Epithelial cell of umbilical artery (primary cell): ENCODE measurements around the gene GATA1. TPM values are rescaled to one million over a fixed set of nuclear protein-coding genes. Genes with fewer than 3 reads are reported as not detected.

Source experiments
- total RNA-seq: library from RNA; depleted of rRNA; stranded (reverse); fragments of >200 nt; gene quantifications from 2 replicates; pipeline ENCODE4 v1.2.3, GENCODE V29; 2014

The GATA1 gene
- total RNA-seq = not detected in 2 replicates

DNA sequence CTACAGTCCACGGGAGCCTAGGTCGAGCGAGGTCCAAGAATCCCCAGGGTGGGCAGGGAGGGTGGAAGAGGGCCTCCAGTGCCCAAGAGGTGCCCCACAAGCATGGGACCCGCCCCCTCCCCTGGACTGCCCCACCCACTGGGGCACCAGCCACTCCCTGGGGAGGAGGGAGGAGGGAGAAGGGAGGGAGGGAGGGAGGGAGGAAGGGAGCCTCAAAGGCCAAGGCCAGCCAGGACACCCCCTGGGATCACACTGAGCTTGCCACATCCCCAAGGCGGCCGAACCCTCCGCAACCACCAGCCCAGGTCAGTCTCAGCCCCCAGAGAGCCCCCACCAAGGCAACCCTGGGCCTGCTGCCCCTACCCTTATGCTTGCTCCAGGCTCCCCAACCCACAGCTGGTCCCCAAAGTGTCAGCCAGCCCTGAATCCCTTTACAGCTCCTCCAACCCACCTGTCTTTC is at the start of gene GATA1:
Gene GATA1 (plus strand): TSS at position 250 of the 460 bp plus-strand sequence. CDS start 4,520 bp downstream, outside the sequence.

DNA sequence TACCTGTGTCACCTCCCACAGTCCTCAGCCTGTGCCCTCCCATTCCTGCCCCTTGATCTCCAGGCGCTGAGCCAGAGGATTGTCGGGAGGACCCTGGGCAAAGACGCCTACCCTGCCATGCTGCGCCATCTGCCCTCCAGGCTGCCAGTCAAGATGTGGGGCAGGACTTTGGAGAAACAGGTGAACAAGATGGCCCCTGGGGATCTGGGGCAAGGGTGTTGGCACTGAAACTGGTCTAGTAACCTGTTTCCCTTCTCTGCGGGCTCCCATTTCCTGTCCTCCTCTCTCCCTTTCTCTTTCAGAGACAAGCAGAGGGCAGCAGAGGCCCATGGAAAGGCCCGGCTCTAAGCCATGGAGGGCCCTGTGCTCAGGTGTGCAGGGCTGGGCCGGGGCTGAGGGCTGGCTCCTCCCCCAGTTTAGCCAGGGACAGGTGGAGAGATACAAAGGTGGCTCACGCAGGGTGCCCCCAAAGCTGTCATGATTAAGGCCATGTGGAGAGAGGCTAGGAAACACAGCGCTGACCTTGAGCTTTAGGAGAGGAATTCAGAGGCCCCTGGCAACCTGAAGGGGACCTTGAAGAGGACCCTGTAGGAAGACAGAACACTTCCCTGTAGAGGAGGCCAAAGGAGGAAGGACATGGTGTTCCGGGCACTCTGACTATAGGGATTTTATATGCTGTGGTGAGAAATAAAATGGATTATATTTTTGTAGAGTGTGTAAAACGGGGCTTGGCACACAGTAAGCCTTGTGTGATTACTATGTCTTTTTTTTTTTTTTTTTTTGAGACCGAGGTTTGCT is 24.5 kb upstream of the GATA1 start, which contains the start of gene GLOD5:
Gene GLOD5 (plus strand): TSS at position 74 of the 798 bp plus-strand sequence. CDS start 44 bp downstream, at position 118.

DNA sequence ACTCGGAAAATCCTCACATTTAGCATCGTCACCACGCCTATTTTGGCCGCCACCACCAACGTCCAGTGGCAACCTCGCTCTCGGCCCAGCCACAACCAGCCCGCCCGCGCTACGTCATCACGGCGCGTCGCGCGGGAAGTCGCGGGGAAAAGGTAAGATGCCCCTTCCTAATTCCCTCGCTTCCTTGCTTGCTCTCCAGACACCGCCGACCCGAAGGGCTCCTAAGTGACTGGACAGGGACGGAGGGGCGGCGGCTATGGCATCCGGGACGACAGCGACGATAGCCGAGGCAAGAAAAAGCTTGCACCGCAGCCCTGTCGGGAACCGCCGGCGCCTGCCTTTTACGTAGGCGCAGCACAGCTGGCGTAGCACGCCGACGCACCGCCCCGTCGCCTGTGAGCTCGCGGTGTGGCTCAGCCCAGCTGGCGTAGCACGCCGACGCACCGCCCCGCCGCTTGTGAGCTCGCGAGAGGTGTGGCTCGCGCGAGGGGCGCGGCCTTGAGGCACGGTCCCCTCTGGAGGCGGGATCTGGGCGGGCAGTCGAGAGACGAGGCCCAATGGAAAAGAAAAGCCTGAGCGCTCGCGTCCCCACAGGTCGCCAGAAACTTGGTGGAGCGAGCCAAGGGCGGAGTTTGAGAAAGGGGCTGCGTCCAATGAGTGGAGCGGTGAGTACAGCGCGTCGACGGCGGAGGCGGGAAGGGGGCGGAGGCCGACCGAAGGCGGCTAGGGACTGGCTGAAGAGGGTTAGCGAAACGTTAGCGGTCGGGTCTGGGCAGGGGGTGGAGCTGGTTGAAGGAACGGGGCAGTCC is 15.1 kb downstream of the GATA1 start, which contains the start of gene HDAC6:
Gene HDAC6 (plus strand): TSS at position 788 of the 809 bp plus-strand sequence. CDS start 626 bp downstream, outside the sequence.

DNA sequence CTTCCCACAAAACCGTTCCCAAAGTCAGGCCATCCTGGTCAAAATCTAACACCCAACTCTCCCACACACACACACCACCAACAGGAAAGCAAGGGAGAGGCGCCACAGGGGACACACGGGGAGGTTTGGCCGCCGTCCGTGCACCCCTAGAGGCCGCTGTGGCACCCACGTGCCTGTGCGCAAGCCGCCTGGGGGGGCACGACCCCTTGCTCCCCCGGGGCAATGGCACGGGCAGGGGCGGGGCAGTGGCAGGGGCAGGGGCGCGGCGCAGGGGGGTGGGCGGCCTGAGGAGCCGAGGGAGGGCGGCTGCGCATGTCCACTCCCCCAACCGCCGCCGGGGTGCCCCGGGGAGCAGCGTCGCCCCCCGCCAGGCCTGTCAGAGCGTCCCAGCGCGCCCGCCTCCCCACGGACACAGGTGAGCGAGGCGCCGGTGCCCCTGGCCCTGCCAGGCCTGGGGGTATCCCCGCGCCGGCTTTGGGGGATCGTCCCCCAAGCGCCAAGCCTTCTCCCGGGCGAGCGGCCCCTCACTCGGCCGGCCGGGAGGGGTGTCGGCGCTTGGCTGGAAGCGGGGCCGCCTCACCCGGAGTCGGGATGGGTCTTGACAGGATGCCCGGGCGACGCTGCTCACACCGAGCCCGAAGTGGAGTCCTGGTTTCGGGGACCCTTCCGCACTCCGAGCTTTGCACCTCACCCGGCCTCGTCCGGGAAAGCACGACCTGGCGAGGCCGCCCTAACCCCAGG is 39.9 kb downstream of the GATA1 start, which contains the start of gene ERAS:
Gene ERAS (plus strand): TSS at position 379 of the 741 bp plus-strand sequence. CDS start 2,611 bp downstream, outside the sequence.

DNA sequence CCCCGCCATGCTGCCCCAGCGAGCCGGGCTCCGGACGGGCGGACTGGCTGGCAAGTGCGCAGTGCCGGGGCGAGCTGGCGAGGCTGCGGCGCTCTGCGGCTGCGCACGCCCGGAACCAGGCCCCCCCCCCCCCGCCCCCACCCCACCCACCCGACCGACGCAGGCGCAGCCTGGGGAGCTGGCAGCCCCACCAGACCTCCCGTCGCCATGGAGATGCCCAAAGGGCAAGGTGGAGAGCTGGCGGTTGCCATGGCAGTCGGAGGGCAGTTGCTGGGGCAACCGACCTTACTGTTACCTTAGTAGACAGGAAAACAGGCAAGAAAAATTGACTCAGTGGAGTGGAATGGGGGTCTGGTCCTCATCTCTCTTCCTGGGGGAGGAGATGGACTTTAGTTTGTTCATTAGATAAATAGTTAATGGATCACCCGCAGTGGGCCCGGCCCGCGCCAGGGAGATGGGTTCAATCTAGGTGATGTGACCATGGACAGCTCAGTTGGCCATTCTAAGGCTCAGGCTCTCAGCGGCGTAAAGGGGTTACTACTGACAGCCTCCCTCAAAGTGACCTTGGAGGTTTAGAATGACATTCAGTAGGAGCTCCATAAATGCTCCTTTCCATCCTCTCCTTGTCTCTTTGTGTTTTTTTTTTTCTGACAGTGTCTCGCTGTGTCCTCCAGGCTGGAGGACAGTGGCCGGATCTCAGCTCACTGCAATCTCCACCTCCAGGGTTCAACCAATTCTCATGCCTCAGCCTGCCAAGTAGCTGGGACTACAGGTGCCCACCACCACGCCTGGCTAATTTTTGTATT is 49.3 kb downstream of the GATA1 start, which contains the start of gene PCSK1N:
Gene PCSK1N (minus strand): TSS at position 87 of the 806 bp plus-strand sequence. CDS start 78 bp downstream, at position 9.

Other genes with a start within 250 kb of the GATA1 start
- gene TBC1D25, start 246.9 kb upstream of the GATA1 start, total RNA-seq = 3.2 and 4.9 TPM in 2 replicates
- gene RBM3, start 212.1 kb upstream of the GATA1 start, total RNA-seq = 145 and 340 TPM in 2 replicates
- 102 and 103 TPM in 2 replicates for gene WDR13, start 189.1 kb upstream of the GATA1 start, total RNA-seq
- 0.46 TPM in 1 of 2 replicates, not detected in the other for gene WAS, start 102.8 kb upstream of the GATA1 start, total RNA-seq
- gene SUV39H1, start 89.9 kb upstream of the GATA1 start, total RNA-seq = 6.2 and 6.7 TPM in 2 replicates
- gene GLOD5, start 24.8 kb upstream of the GATA1 start, total RNA-seq = not detected in 2 replicates
- gene HDAC6, start 15.5 kb downstream of the GATA1 start, total RNA-seq = 20.1 and 28.6 TPM in 2 replicates
- not detected in 2 replicates for gene ERAS, start 39.9 kb downstream of the GATA1 start, total RNA-seq
- under 0.01 TPM in 1 of 2 replicates, not detected in the other for gene PCSK1N, start 49.0 kb downstream of the GATA1 start, total RNA-seq
- 35.0 and 36.4 TPM in 2 replicates for gene TIMM17B, start 111.2 kb downstream of the GATA1 start, total RNA-seq
- gene PQBP1, start 111.3 kb downstream of the GATA1 start, total RNA-seq = 79.9 and 99.7 TPM in 2 replicates
- 12.7 and 14.3 TPM in 2 replicates for gene SLC35A2, start 125.1 kb downstream of the GATA1 start, total RNA-seq
- 4.9 and 5.8 TPM in 2 replicates for gene PIM2, start 132.4 kb downstream of the GATA1 start, total RNA-seq
- gene OTUD5, start 171.0 kb downstream of the GATA1 start, total RNA-seq = 18.4 and 25.7 TPM in 2 replicates
- 0.46 and 0.65 TPM in 2 replicates for gene KCND1, start 185.3 kb downstream of the GATA1 start, total RNA-seq
- gene GRIPAP1, start 215.7 kb downstream of the GATA1 start, total RNA-seq = 22.4 and 27.1 TPM in 2 replicates